Activated effector memory CD4-positive, alpha-beta T cell treated with anti-CD3 and anti-CD28 coated beads, Interleukin-2, amount 50 U/mL, for 16 hours (primary cell): ENCODE data around the gene PRIMPOL.

ENCODE experiments used
- DNase-seq: peaks from one replicate; pipeline ENCODE4 v3.0.0-alpha.2; 2020

PRIMPOL gene

DNA sequence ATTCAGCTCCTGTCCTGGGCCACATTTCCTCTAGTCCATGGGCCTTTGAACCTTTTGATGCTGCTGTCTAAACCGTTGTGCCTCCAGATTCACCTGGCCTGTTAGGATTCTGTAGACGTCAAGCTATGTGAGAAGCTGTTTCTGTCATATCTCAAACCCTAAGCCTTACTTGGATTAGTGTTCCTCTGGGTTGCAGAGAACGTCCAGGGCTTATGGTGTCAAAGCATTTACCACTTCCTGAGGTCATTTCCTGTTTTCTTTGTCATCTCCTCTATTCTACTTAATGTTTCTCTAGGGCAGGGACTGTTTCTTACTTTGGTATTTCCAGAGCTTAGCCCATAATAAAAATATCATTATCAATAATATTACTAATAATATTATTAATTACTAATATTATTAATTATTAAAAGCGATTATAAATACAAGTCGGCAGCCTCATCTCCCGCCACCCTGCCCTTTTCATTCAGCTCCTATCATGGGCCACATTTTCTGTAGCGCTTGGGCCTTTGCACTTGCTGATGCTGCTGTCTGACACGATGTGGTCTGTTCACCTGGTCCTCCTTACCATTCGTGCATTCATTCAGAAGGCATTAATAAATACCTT is 19.1 kb downstream of the PRIMPOL start:
- DNase-seq: no peak

DNA sequence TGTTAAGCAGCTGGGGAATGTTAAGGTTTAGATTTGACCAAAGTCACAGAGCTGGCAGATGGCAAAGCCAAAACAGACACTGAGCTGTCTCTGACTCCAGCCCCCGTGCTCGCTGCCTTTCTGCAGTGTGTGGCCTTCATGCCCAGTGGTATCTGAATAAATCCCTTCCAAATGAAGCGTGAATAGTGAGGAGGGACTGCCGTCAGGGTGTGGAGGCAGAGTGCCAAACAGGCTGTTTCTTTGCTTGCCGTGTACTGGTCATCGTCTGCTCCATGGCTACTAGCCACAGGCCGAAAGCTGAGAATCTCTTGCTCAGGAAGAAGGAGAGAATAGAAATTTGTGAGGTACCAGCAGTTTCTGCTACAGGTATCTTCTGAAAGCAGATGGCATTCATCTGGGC is 19.7 kb downstream of the PRIMPOL start:
- DNase-seq: no peak

GRCh38 chr4:184671101-184671500 is 21.6 kb downstream of the PRIMPOL start:
- DNase-seq: no peak

DNA sequence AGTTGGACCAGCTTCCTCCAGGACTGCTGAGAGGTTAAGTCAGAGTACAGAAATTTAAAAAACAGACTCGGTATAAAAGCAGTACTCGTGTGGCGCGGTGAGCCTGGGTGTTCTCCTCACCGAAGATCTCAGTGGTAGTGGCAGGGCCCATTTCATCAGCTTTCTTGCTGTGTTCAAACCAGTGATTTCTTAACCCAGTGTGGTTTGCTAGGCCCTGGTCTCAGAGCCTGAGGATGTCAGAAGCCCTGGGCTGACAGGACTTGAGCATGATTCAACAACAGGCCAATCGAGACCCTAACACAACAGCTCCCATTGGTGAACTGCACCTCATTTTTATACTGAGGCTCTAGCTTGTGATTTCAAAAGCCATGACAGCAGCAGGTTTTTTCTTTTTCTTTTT is 23.2 kb downstream of the PRIMPOL start:
- DNase-seq: no peak

GRCh38 chr4:184674011-184674410 is 24.5 kb downstream of the PRIMPOL start:
- no peak for DNase-seq

- no peak for DNase-seq
These were observed 25.5 kb downstream of the PRIMPOL start for GRCh38 chr4:184675018-184675417.

GRCh38 chr4:184675821-184676492 is 26.4 kb downstream of the PRIMPOL start:
- DNase-seq: no peak

DNA sequence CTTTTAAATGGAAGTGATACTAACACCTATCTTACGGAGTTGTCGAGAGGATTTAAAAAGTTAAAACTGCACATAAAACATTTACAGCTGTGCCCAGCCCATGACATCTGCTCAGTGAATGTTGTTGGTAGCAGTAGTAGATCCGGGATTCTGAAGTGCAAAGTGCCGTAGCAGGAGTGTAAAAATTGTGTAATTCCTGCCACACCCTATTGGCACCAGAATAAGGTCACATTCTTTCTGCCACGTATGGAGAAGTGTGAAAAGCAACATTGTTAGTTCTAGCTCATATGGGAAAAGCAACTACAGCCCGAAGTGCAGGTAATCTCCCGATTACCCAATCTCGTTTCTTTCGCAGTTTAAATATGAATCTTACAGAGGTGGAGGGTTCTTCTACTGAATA is 31.2 kb downstream of the PRIMPOL start:
- DNase-seq: no peak

DNA sequence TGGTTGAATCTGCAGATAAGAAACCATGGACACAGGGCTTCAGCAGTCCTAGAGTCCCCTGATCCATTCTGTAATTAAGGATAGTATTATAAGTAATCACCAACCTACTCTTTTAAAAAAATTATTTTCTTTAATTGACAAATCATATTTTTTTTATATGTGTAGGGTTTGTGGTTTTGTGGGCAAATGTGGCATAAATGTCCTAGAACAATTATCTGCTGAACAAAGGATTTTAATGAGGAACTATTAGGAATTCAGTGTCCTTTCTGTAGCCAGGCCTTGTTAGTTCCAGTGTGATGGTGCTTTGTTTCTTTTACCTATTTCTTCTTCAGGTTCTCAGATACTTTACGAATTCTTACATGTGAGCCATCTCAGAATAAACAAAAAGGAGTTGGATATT is 32.4 kb downstream of the PRIMPOL start:
- DNase-seq: no peak

DNA sequence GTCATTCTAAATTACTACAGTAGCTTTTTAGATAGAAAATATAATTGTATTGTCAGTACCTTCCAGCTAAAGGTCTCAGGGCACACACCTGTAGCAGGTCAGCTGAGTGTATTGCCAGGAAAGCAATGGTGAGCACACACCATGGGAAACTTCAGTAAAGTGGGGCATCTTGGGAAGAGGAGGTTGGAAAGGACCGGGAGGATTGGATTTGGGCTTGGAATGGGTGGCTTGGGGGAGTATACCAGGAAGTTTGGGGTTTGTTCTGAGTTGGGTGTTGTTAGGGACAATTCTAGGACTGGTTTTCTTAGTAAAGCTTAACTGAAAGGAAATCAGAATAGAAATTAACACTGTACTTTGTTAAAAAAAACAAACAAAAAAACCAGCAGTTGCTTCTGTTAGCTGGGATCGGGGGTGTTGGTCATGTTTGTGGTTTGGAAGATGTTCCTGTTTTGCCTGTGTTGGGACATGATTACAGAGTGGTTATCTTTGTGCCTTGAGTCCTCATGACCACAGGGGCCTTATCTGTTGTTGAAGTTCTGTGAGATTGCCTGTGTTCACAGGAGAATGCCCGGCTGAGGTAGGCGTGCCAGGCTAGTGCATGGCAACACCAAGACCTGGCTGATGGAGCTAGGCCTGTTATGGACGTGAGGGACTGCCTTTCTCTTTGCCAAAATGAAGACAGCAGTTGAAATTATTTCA is 35.1 kb downstream of the PRIMPOL start:
- no peak for DNase-seq

- DNase-seq: no peak
These were observed 38.5 kb downstream of the PRIMPOL start for GRCh38 chr4:184688005-184688404.

DNA sequence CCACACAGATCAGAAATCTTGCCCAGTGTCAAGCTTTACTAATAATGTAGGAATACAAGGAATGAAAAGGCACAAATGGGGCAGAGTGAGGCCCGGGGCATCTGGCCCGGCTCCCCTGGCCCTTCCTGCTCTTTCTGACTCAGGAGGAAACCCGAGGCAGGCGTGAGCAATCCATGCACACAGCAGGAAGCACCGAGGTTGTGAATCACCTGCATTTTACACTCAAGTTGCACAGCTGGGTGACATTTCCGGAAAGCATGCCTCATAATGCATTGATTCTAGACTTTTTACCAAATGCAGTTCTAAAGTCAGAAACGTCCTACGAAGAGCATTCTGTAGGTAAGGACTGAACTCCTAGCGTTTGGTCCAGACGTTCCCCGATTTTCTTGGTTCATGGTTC is 38.9 kb downstream of the PRIMPOL start:
- DNase-seq: no peak

GRCh38 chr4:184689681-184690080 is 40.1 kb downstream of the PRIMPOL start:
- no peak for DNase-seq

DNA sequence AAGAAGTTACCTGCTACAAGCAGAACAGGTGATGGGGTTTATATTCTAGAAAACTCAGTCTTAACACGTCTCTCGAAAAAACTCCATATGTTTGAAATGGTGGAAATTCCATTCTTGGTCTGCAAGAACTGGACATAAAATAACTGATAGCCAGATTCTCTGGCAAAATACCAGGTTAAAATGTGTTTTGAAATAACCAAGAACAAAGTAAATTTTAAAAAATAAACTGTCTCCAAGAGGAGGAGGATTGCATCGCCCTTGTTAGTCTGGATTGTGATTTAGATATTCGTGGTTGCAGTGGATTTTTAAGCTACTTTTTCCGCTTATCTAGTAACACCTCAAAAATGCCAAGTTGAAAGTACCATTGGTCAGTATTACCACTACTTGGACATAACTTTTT is 43.5 kb downstream of the PRIMPOL start:
- no peak for DNase-seq

DNA sequence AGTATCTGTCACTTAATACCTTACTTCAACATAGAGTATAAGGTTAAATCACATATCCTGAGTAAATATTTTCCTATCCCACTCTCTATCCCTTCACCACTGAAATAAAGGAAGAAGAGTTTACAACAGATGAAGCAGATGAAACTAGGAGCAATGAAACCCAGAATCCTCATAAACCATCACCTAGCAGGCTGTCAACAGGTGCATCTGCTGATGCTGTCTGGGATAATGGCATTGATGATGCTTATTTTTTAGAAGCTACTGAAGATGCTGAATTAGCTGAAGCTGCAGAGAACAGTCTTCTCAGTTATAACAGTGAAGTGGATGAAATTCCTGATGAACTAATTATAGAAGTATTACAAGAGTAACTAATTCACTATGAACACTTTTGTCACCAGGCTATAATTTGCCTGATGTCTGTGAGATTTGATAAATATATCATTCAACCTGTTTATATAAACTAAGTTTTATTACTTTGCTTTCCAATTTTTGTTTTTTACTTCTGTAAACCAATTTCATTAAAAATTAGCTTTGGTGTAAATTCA is 44.9 kb downstream of the PRIMPOL start:
- no peak for DNase-seq

GRCh38 chr4:184695178-184695896 is 45.8 kb downstream of the PRIMPOL start:
- DNase-seq: no peak

GRCh38 chr4:184697956-184698355 is 48.4 kb downstream of the PRIMPOL start:
- no peak for DNase-seq

DNA sequence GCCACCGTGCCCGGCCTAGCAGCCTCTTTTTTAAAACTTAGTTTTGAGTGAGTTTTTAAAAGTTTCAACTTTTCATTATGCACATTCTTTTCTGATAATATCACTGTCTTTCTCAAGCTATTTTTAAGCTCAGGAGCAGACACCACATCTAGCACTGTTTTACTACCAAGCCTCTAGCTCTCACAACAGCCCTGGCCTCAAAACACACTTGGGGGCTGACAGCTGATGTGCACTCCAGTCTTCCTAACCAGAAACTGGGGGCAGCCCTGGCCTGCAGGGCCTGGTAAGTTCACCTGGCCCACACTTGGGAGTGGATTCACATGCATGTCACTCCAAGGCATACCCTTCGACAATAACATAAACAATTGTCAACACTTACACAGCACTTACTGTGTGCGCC is 50.4 kb downstream of the PRIMPOL start:
- DNase-seq: no peak

- DNase-seq: no peak
These were observed 52.6 kb downstream of the PRIMPOL start for GRCh38 chr4:184702114-184702513.

DNA sequence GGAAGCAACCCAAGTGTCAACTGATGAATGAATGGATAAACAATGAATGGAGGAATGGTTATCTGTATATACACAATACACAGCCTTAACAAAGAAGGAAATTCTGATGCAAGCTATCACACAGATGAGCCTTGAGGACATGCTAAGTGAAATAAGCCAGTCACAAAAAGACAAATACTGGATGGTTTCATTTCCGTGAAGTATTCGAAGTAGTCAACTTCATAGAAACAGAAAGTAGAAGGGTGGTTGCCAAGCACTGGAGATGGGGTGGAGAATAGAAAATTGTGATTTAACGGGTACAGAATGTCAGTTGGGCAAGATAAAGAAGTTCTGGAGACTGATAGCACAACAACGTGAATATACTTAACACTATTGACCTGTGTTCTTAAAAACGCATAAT is 56.2 kb downstream of the PRIMPOL start:
- no peak for DNase-seq

DNA sequence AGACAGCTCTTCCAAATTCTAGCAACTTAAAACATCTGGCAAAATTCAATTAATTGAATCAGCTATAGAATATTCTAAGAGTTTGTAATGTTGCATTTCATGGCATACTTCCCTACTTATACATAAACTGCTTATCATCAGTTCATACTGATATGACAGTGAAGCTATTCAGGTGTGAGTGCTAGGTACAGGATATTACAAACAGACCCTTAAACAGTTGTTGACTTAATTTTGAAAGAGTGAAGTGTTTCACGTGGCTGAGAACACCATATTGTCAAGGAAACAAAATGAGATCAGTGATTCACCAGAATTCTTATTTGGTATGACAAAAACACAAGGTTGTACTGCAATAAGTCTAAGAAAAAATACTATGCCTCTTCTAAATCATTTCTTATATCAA is 56.9 kb downstream of the PRIMPOL start:
- DNase-seq: no peak

DNA sequence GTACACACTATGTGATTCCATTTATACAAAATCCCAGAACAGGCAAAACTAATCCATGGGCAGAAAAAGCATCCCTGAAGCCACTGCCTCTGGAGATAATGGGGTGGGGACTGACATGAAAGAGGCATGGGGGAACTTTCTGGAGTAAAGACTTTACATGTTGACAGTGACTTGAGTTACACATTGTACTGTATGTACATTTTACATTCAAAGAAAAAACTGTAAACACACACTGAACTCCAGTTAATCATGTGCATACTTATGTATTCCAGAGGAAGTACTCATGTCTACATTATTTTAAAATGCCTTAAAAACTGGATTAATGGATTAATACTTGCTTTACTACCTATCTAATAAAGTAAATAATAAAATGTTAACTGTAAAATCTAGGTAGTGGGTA is 62.8 kb downstream of the PRIMPOL start:
- no peak for DNase-seq

DNA sequence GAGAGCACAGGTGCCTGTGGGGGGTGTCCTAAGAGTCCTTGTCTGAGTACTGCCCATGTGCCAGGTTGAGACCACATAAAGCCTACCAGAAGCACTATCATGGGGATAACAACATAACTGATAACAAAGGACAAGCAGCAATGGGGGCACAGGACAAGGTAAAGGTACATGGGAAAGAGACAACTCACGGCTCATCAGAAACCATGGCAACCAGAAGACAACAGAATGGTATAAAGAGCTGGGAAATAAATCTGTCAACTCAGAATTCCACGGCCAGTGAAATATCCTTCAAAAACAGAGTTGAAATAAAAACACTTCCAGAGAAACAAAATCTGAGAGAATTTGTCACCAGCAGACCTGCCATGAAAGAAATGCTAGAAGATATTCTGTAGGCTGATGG is 64.3 kb downstream of the PRIMPOL start:
- DNase-seq: no peak

DNA sequence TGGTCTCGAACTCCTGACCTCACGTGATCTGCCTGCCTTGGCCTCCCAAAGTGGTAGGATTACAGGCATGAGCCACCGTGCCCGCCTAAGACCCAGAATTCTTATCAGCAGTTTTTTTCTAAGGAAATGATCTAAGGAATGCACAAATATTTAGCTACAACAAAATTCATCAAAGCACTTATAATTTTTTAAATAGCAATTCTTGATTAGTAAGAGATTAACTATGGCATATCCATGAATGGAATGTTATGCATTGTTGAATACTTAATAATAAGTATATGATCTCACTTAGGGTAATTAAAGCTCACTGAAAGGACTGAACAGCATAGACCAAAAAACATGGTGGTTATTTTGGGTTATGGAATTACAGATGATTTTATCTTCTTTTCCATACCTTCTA is 66.0 kb downstream of the PRIMPOL start:
- DNase-seq: no peak
